IMR-90 (cell line): ENCODE results near the gene AFF2. TPM values are rescaled to one million over a fixed set of nuclear protein-coding genes. Genes with fewer than 3 reads are reported as not detected.

Experiments used
- ATAC-seq: fragments of 200-7000 bp; cut with Tn5 transposase; 2 replicates; pipeline ENCODE4 v1.9.1; 2020; ENCODE audit warnings: low read depth, mild to moderate bottlenecking, moderate library complexity
- BruUV-seq: library from RNA; stranded (reverse); fragments of 400-500 nt; replicated peaks from 2 replicates; lab custom pipeline; 2021; lab: Mats Ljungman, UMichigan
- CTCF ChIA-PET: fragments of 300-600 bp; formaldehyde crosslinking; extraction: SDS; loops from one replicate; lab custom pipeline; 2021; ENCODE audit warnings: antibody characterized with exemption; lab: Yijun Ruan, JAX
- POLR2A ChIA-PET: fragments of 300-600 bp; sonication (Branson Sonifier 250); formaldehyde crosslinking; loops from one replicate; lab custom pipeline; 2022; ENCODE audit warnings: antibody characterized with exemption; ENCODE audit not compliant: unreplicated experiment; lab: Charles Lee
- DNase-seq: peaks from one replicate; pipeline ENCODE4 v3.0.0; 2013
- H2AFZ ChIP-seq: replicated peaks from 2 replicates; pipeline ENCODE3; 2013; ENCODE audit warnings: low read length, mild to moderate bottlenecking; ENCODE audit not compliant: poor library complexity
- H2AK5ac ChIP-seq: 2 replicates; pipeline ENCODE4 v1.6.1; 2013; ENCODE audit warnings: low read depth, low read length, inconsistent platforms
- H2AK9ac ChIP-seq: replicated peaks from 2 replicates; pipeline ENCODE3; 2013; ENCODE audit warnings: mild to moderate bottlenecking, low read depth, low read length, moderate library complexity; ENCODE audit not compliant: poor library complexity
- H2BK120ac ChIP-seq: 2 replicates; pipeline ENCODE4 v1.6.1; 2013; ENCODE audit warnings: low read depth, low read length, inconsistent platforms
- H2BK15ac ChIP-seq: 3 replicates; pipeline ENCODE4 v1.6.1; 2013; ENCODE audit warnings: low read depth, low read length, inconsistent platforms
- H2BK20ac ChIP-seq: 2 replicates; pipeline ENCODE4 v1.6.1; 2013; ENCODE audit warnings: low read depth, mild to moderate bottlenecking, inconsistent platforms, low read length, moderate library complexity
- H2BK5ac ChIP-seq: 2 replicates; pipeline ENCODE4 v1.6.1; 2013; ENCODE audit warnings: mild to moderate bottlenecking, low read depth, low read length, inconsistent platforms; ENCODE audit not compliant: poor library complexity, severe bottlenecking
- H3K14ac ChIP-seq: replicated peaks from 2 replicates; pipeline ENCODE4 v1.6.1; 2013; ENCODE audit warnings: low read depth, low read length, inconsistent platforms
- H3K18ac ChIP-seq: 2 replicates; pipeline ENCODE4 v1.6.1; 2013; ENCODE audit warnings: low read depth, low read length, control low read depth
- H3K23ac ChIP-seq: 2 replicates; pipeline ENCODE4 v1.6.1; 2013; ENCODE audit warnings: low read depth, low read length, inconsistent platforms
- H3K27ac ChIP-seq: 2 replicates; pipeline ENCODE4 v1.5.1; 2013; ENCODE audit warnings: mild to moderate bottlenecking, control low read depth, low read length; ENCODE audit not compliant: insufficient read depth
- H3K27me3 ChIP-seq: 2 replicates; pipeline ENCODE4 v1.6.1; 2013; ENCODE audit warnings: low read length; ENCODE audit not compliant: control insufficient read depth, insufficient read depth
- H3K36me3 ChIP-seq: 2 replicates; pipeline ENCODE4 v1.6.1; 2013; ENCODE audit warnings: low read length, mixed read lengths; ENCODE audit not compliant: control insufficient read depth, insufficient read depth
- H3K4ac ChIP-seq: 2 replicates; pipeline ENCODE4 v1.6.1; 2013; ENCODE audit warnings: low read depth, low read length, inconsistent platforms
- H3K4me1 ChIP-seq: 2 replicates; pipeline ENCODE4 v1.6.1; 2013; ENCODE audit warnings: low read length, mixed read lengths; ENCODE audit not compliant: control insufficient read depth, insufficient read depth
- H3K4me2 ChIP-seq: 2 replicates; pipeline ENCODE4 v1.6.1; 2013; ENCODE audit warnings: low read depth, mild to moderate bottlenecking, control low read depth, low read length, moderate library complexity
- H3K4me3 ChIP-seq: 2 replicates; pipeline ENCODE4 v1.5.1; 2013; ENCODE audit warnings: low read depth, mild to moderate bottlenecking, control low read depth, low read length, moderate library complexity; ENCODE audit not compliant: insufficient read depth
- H3K56ac ChIP-seq: 2 replicates; pipeline ENCODE4 v1.6.1; 2013; ENCODE audit warnings: low read length, inconsistent platforms; ENCODE audit not compliant: insufficient read depth; ENCODE audit errors: extremely low read depth
- H3K79me1 ChIP-seq, 2 experiments: 2 replicates each; pipeline ENCODE4 v1.6.1; 2013; ENCODE audit warnings: low read length in 2 of 2, inconsistent platforms in 1 of 2, low read depth in 1 of 2
- H3K9ac ChIP-seq: 2 replicates; pipeline ENCODE4 v1.6.1; 2013; ENCODE audit warnings: low read depth, low read length, control low read depth
- H3K9me1 ChIP-seq: 2 replicates; pipeline ENCODE4 v1.6.1; 2013; ENCODE audit warnings: low read length, inconsistent platforms; ENCODE audit not compliant: insufficient read depth
- H3K9me3 ChIP-seq: 2 replicates; pipeline ENCODE4 v1.6.1; 2013; ENCODE audit warnings: low read length; ENCODE audit not compliant: control insufficient read depth, insufficient read depth
- H4K20me1 ChIP-seq: 2 replicates; pipeline ENCODE4 v1.6.1; 2013; ENCODE audit warnings: low read length, inconsistent platforms; ENCODE audit not compliant: insufficient read depth
- H4K5ac ChIP-seq: 2 replicates; pipeline ENCODE4 v1.6.1; 2013; ENCODE audit warnings: mild to moderate bottlenecking, low read depth, low read length, control low read depth
- H4K8ac ChIP-seq, 2 experiments: 2 replicates each; pipeline ENCODE4 v1.6.1; 2013; ENCODE audit warnings: low read depth in 2 of 2, low read length in 2 of 2, control low read depth in 1 of 2, inconsistent platforms in 1 of 2
- H4K91ac ChIP-seq: 2 replicates; pipeline ENCODE4 v1.6.1; 2013; ENCODE audit warnings: low read depth, low read length, inconsistent platforms; ENCODE audit not compliant: insufficient read depth
- CEBPB ChIP-seq: IDR thresholded peaks from 2 replicates; pipeline ENCODE4 v1.6.1; 2012; ENCODE audit warnings: low read depth, low read length, improper control_type of control experiment
- CHD1 ChIP-seq: IDR thresholded peaks from 2 replicates; pipeline ENCODE4 v1.6.1; 2012; ENCODE audit warnings: low read depth, low read length, improper control_type of control experiment
- CTCF ChIP-seq: conservative IDR thresholded peaks from 2 replicates; pipeline ENCODE4 v1.5.1; 2012; ENCODE audit warnings: mild to moderate bottlenecking, low read depth, low read length, improper control_type of control experiment
- ELK1 ChIP-seq: fragments of 150-350 bp; IDR thresholded peaks from 2 replicates; pipeline ENCODE4 v1.6.1; 2016; ENCODE audit warnings: low read depth, mild to moderate bottlenecking, low read length, moderate library complexity, borderline replicate concordance
- FOS ChIP-seq: fragments of 150-350 bp; IDR thresholded peaks from 2 replicates; pipeline ENCODE4 v1.6.1; 2016; ENCODE audit warnings: low read depth, low read length
- MAZ ChIP-seq: IDR thresholded peaks from 2 replicates; pipeline ENCODE4 v1.6.1; 2012; ENCODE audit warnings: low read depth, mild to moderate bottlenecking, low read length, improper control_type of control experiment, moderate library complexity, borderline replicate concordance
- MXI1 ChIP-seq: IDR thresholded peaks from 2 replicates; pipeline ENCODE4 v1.6.1; 2012; ENCODE audit warnings: low read depth, mild to moderate bottlenecking, low read length, moderate library complexity, borderline replicate concordance
- RCOR1 ChIP-seq: IDR thresholded peaks from 2 replicates; pipeline ENCODE4 v1.6.1; 2012; ENCODE audit warnings: mild to moderate bottlenecking, low read length, improper control_type of control experiment; ENCODE audit not compliant: insufficient replicate concordance
- RFX5 ChIP-seq: IDR thresholded peaks from 2 replicates; pipeline ENCODE4 v1.8.0; 2012; ENCODE audit warnings: low read depth, mild to moderate bottlenecking, low read length, moderate library complexity
- SMC3 ChIP-seq: fragments of 150-350 bp; IDR thresholded peaks from 2 replicates; pipeline ENCODE4 v1.6.1; 2016; ENCODE audit warnings: low read depth, mild to moderate bottlenecking, antibody characterized with exemption, low read length, moderate library complexity
- USF2 ChIP-seq: fragments of 150-350 bp; IDR thresholded peaks from 2 replicates; pipeline ENCODE4 v1.6.1; 2017; ENCODE audit warnings: mild to moderate bottlenecking, antibody characterized with exemption, low read length, low read depth
- WGBS, 2 experiments: methylation state at CpG; one replicate each; pipeline versions ENCODE4 v1.1.5 to v1.1.7; 2013; ENCODE audit warnings: missing lambda C conversion rate in 2 of 2; ENCODE audit not compliant: insufficient read length in 1 of 2; ENCODE audit errors: extremely low coverage in 2 of 2; 5-methylcytosine and 5-hydroxymethylcytosine counted together
- dilution Hi-C: fragments of 300-500 bp; cut with HindIII; formaldehyde crosslinking; loops from one replicate; pipeline ENCODE4 v1.14.3; 2018; ENCODE audit warnings: low sequenced_read_pairs; ENCODE audit not compliant: unreplicated experiment
- in situ Hi-C: fragments of 300-500 bp; cut with MboI; formaldehyde crosslinking; loops from 3 replicates; pipeline ENCODE4 v1.14.3; 2019; ENCODE audit warnings: low sequenced_read_pairs, inconsistent platforms, mixed read lengths
- intact Hi-C: fragments of 100-400 bp; cut with micrococcal nuclease; formaldehyde crosslinking; loops from 2 replicates; pipeline ENCODE4 v1.10.0; 2022
- polyA plus RNA-seq, 3 experiments: library from polyadenylated mRNA; depleted of rRNA; stranded (reverse); fragments of >200 nt; gene quantifications; 2 replicates each; pipeline ENCODE4 v1.2.3, GENCODE V29; 2012; ENCODE audit warnings: low replicate concordance in 1 of 3
- total RNA-seq: library from RNA; depleted of rRNA; stranded (reverse); fragments of >200 nt; gene quantifications from 2 replicates; pipeline ENCODE4 v1.2.3, GENCODE V29; 2012

AFF2 gene
- total and polyA plus RNA-seq, 2 of the 4 experiments (the other 2 are of a cell fraction) = 0.15 to 0.72 TPM

DNA sequence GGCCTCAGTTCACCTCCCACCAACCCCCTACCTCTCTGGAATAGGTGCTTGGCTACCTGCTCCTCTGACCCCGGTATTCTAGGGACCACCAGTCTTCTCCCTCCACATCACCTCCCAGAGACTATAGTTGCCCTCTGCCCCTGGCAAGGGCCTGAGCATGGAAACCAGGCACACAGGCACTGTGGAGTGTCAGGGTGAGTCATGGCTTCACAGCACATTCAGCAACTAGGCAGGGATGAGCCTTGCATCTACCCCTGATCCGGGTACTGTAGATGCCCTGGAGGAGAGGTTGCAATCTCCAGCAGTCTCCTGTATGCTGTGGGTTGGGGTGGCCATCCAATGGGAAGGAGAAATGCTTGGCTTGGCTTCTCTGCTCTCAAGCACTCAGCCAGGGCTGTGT lies 532.0 kb downstream of the AFF2 start:
- Histone ChIP-seq H2BK20ac (no peak overlapping the region), H3K9ac (no peak overlapping the region), H3K27ac (no peak overlapping the region), H2BK5ac (no peak overlapping the region), H2BK15ac (no peak overlapping the region), H3K4me1 (no peaks in the 10 kb centered on the region), H3K9me3 (peaks cover 2% of the 10 kb centered on the region; the same call in 1 of the 2 replicates), H3K27me3 (no peaks in the 10 kb centered on the region), H2AFZ (no peak overlapping the region), H3K9me1 (no peaks in the 10 kb centered on the region), H3K4me2 (no peak overlapping the region), H3K36me3 (no peaks in the 10 kb centered on the region), H4K20me1 (no peaks in the 10 kb centered on the region), H3K23ac (no peak overlapping the region), H2AK5ac (no peak overlapping the region), H2BK120ac (no peak overlapping the region), H3K56ac (no peak overlapping the region), H3K79me1 (no peaks in the 10 kb centered on the region), H2AK9ac (no peak overlapping the region), H3K14ac (no peak overlapping the region), H3K4me3 (no peak overlapping the region), H4K5ac (no peak overlapping the region), H3K4ac (no peak overlapping the region), H4K8ac (no peak overlapping the region), H4K91ac (no peak overlapping the region), H3K18ac (no peak overlapping the region)
- in situ Hi-C loops = no loop called here
- DNase-seq (no peak), ATAC-seq (no peak)
- dilution Hi-C loops = no loop called here
- BruUV-seq = no TSS peak
- intact Hi-C loops = no loop called here
- POLR2A ChIA-PET = no interaction called here
- TF ChIP-seq SMC3 (no peak), ELK1 (no peak), CTCF (no peak), FOS (no peak), MAZ (no peak), CEBPB (no peak), RFX5 (no peak), MXI1 (no peak), USF2 (no peak), RCOR1 (no peak), CHD1 (no peak)
- no CpG with 5 or more reads among the region's 2 CpGs for whole genome bisulfite sequencing, 2 experiments
- CTCF ChIA-PET = no interaction called here
